AG08396 (cell line): ENCODE results near the gene RFX4.
"Not testable (repeated sequence)": the region's sequence is repeated elsewhere in the genome, so short reads cannot be mapped to it uniquely, and the experiment has no call there.

Source experiments
- DNase-seq: peaks from one replicate; pipeline ENCODE4 v3.0.0; 2012; ENCODE audit warnings: low spot score, mixed read lengths

Gene RFX4

DNA sequence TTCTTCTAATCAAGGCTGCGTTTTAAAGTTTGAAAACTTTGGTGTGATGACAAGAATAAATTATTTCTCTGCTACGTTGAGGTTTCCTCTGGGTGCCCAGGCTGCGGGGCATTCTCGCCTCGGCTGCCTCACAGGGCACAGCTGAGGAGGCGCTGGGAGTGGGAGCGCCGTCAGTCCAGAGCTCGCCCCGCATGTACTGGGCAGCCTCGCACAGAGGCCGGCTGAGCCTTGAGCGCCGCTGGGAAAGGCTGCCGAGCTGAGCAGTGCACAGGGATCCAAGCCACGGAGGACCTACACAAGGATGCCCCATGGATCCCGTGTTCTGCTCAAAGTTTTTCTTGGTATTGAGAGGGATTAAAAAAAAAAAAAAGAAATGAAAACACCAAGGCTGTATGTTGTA, 11.6 kb downstream of the RFX4 start:
- no peak for DNase-seq

DNA sequence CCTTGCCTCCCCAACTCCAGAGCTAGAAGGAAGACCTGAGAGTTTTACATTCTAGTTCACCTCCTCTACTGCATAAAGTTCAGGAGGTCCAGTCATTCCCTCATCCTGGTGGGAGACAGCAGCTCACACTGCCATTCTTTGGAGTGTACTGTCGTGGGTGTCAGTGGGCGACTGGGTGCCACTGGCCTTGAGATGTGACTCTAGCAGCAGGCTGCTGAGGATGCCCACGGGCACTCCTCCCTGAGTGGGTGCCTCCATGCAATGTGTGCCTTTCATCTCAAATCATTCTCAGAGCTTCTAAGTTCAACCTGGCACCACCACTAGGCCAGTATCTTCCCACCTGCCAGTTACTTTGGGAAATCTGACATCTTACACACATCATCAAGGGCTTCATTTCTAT, 12.5 kb downstream of the RFX4 start:
- DNase-seq: no peak

DNA sequence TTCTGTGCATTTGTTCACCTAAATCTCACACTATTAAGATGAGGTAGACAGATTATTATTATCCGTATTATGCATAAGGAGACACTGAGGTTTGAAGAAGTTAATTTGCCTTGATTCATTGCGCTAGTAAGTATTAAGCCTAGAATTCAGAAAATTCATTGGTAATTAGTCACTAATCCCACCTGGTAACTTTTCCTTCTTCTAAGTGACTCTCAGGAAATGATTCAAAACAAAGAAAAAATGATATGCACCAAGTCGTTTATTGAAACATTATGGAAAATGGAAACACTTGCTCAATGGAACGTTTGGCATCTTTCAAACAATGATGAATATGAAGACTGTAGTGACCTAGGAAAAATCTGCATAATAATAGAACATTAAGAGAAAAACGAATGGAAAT, 15.2 kb downstream of the RFX4 start:
- no peak for DNase-seq

GRCh38 chr12:106599302-106599701, 16.5 kb downstream of the RFX4 start:
- DNase-seq: no peak

GRCh38 chr12:106600503-106600902, 17.7 kb downstream of the RFX4 start:
- DNase-seq: no peak

GRCh38 chr12:106601031-106601430, 18.2 kb downstream of the RFX4 start:
- DNase-seq: no peak

GRCh38 chr12:106601496-106601895, 18.7 kb downstream of the RFX4 start:
- DNase-seq: no peak

DNA sequence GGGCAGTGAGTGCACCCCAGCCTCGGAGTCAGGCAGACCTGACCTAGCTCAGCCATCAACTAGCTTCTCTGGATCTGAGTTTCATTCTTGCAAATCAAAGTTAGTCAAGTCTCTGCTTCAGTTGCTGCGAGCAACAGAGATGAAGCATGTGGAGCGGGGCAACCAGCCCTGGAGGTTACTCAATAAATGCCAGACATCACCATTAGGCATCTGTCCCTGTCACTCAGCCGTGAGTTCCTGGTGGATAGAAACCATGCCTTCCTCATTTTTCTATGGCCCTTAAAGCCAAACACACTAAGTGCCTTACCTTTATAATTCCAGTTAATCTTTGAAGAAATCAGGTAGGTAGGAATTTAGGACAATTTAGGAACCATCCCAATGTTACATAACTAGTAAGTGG, 19.3 kb downstream of the RFX4 start:
- DNase-seq: no peak

- DNase-seq: no peak
Observed at GRCh38 chr12:106605254-106605653, 22.4 kb downstream of the RFX4 start.

GRCh38 chr12:106620588-106620987, 37.8 kb downstream of the RFX4 start:
- DNase-seq: not testable (repeated sequence)

GRCh38 chr12:106625976-106626375, 43.2 kb downstream of the RFX4 start:
- no peak for DNase-seq

DNA sequence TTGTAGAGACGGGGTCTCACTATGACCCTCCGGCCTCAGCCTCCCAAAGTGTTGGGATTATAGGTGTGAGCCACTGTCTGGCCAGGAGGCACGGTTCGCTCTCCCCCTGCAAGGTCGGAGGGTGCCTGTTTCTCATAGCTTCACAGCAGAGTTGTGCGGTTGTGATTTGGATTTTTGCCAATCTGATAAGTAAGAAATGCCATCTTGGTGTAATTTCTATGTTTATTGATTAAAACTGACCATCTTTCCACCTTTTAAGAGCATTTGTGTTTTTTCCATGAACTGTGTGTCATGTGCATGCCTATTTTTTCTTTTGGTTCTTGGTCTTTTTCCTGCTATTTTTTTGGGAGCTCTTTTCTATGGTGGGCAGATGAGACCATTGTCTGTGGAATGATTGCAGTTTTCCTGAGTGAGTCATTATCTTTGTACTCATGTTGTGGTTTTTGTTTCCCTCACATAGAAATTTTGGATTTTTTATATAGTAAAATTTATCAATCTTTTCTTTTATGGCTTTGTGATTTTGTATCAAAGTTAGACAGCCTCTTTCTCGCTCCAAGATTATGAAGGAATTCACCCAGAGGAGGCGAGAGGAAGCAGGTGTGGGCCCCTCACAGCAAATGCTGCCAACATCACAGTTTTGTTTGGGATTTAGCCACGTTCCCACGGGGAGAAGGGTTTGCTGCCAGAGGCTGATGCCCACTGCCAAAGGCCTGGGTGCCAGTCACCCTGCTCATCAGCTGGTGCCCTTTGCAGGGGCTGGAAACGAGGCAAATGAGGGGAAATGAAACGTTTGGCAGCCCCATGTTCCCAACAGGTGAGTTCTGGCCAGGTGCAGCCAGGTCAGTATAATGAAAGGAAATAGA, 47.2 kb downstream of the RFX4 start:
- DNase-seq: no peak

DNA sequence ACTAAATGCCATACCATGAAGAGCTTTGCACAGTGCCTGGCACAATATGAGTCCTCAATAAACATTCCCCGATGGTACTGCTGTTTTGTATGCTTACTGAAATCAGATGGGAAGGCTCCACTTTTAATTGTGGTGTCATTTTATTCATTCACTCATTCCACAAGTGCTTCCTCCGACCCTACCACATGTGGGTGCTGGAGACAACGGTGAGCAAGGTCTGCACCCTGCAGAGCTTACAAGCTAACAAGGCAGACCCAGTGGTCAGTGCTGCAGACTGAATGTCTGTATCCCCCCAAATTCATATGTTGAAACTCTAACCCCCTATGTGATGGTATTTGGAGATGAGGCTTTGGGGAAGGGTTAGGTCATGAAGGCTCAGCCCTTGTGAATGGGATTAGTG, 48.3 kb downstream of the RFX4 start:
- DNase-seq: no peak

DNA sequence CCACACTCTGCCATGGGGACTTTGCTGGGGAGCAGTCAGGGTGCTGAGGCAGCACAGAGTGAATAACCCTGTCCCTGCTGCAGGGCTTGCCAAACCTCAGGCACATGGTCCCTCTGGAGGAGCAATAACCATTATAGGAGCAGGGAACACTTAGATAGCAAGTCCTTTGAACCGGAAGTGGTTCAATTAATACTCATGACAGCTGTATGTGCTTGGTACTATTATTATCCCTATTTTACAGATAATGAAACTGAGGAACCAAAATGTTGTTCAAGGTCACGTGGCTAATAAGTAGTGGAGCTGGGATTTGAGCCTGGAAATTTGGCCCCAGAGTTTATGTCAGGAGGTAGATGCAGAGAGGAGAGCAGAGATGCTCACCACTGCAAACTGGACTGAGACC, 49.0 kb downstream of the RFX4 start:
- no peak for DNase-seq

DNA sequence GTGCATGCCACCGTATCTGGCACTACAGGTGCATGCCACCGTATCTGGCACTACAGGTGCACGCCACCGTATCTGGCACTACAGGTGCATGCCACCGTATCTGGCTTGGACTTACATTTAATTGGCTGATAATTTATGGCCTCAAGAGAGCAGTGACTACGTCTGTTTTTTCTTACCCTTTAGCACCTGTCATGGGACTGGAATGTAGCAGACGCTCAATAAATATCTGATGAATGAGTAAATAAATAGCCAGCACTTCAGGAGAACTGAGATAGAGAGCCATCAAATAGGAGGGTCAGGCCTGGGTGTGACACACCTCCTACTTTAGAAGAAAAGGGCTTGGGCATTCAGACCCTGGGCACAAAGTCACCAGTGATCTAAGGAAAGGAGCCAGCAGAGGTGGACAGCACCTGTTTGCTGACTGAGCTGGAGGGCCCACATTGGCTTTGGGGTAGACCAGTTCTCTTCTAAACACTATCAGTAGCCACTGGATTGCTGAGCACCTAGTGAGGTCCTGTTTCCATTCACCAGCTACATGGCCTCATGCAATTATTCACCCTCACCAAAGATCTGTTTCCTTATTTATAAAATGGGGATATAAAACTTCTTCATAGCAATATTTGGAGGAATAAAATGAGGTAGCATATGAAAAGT, 50.1 kb downstream of the RFX4 start:
- DNase-seq: no peak

DNA sequence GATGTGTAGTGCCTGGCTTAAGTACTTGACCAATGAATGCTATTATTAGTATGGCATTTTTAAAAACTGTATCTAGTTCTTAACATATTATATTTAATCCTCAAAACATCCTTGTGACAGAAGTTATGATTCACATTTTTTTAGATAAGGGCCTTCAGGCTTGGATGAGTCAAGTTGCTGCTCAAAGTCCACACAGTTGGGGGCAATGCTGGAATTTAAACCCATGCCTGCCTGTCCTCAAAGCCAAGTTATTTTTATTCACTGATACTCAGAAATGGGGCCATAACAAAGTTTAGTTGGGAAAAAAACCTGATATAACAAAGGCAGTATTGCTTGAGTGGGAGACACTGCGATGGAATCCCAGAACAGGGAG, 50.6 kb downstream of the RFX4 start:
- no peak for DNase-seq

DNA sequence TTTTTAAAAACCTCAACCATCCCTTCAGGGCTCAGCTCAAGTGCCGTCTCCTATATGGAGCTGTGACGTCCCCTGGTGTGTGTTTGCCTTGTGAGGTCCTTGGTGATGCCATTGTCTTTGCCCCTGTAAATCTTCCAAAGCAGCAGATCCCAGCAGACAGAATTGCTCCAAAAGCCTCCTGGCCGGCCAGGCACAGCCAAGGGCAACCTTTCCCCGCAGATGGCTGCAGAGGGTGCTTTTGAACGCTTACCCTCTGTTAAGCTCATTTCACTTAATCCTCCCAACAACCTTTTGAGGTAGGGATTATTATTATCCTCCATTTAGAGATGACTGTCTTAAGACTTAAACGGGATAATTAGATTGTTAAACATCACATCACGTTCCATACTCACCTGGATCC, 51.4 kb downstream of the RFX4 start:
- DNase-seq: no peak

DNA sequence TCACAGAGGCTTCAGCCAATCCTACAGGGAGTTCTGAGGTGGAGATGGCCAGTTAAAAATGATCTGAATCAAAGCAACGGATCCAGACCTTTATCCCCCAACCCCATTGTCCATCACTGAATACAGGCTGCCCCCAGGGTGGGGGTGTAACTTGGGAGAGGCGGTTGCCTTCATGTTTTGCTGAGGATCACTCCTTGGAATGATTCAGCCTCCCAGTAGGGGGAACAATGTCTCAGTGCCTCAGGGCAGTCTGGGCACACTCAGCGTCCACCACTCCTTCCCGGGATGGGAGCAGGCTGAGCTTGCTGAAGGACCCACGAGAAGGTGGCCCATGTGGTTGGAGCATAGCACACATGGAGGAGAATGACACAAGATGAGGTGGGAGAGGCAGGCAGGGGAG, 60.2 kb downstream of the RFX4 start:
- no peak for DNase-seq

- no peak for DNase-seq
Observed at GRCh38 chr12:106644335-106645073, 61.7 kb downstream of the RFX4 start.

DNA sequence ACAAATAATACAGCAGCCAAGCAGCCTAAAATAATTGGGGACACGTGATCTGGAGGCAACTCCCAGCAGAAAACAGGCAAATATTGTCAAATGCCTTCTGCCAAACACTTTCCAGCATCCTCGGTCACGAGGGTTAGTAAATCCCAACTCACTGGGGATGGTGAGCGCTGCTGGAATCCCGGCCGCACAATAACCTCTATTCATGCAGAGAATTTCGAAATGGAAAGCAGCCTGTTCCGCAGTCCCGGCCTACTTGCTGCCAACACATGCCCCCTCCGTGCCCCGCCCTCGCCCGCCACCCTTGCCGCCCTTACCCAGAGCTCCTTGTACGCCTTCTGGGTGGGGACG, 62.2 kb downstream of the RFX4 start:
- no peak for DNase-seq

GRCh38 chr12:106645465-106646330, 62.9 kb downstream of the RFX4 start:
- no peak for DNase-seq

GRCh38 chr12:106646472-106646871, 63.7 kb downstream of the RFX4 start:
- DNase-seq: no peak
